SHP77 treated with DMSO at 0.1 percent for 48 hours (cell line): ENCODE measurements around the gene TMEM221.

Experiments used
- DNase-seq: peaks from one replicate; lab custom pipeline; 2025; lab: John Stamatoyannopoulos, UW

TMEM221 gene

DNA sequence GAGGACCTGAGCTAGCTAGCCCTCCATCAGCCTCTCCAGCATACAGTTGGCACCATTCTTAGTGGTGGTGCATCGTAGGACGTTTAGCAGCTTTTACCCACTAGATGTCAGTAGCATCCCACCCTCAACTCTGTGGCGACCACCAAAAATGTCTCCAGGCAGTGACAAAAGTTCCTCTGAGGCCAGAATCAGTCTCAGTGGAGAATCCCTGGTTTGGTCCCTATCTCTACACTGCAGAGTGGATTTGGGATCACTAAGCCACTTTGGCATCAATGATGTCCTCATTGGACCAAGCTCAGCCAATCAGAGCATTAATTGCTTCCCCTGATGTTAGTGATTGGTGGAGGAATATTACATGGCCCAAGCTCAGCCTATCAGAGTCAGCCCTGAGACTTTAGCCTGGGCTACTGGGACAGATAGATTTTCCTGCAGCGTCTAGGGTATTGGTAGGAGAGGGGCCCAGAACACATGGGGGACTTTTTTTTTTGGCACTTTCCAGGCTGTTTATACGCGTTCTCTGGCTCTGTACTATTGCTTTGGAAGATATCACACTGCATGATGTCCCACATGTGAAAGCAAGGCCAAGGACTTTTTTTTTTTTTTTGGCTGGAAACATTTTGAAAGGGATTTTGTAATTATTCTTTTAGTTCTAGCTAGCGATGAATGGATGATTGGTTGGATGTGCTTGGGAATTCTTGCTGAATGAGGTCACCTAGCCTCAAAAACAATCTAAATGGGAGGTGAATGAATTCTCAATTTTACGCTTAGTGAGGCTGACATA is 7.0 kb downstream of the TMEM221 start:
- DNase-seq: no peak

GRCh38 chr19:17436874-17437267 is 11.6 kb downstream of the TMEM221 start:
- DNase-seq: no peak

GRCh38 chr19:17436094-17436873 is 12.2 kb downstream of the TMEM221 start:
- DNase-seq: no peak

DNA sequence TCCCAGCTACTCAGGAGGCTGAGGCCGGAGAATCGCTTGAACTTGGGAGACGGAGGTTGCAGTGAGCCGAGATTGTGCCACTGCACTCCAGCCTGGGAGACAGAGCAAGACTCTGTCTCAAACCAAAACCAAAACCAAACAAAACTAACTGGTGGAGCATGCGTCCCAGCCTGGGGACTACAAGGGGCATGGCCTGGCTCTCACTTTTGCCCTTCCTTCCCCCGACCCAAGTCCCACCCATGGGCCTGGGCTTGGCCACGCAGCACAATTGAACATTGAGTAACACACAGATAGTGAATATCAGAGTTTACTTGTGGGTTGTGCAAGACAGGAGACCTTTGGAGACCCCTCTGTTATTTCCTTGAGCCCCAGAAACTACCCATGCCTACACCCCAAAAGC is 13.2 kb downstream of the TMEM221 start:
- no peak for DNase-seq

GRCh38 chr19:17431417-17431816 is 17.1 kb downstream of the TMEM221 start:
- DNase-seq: no peak

DNA sequence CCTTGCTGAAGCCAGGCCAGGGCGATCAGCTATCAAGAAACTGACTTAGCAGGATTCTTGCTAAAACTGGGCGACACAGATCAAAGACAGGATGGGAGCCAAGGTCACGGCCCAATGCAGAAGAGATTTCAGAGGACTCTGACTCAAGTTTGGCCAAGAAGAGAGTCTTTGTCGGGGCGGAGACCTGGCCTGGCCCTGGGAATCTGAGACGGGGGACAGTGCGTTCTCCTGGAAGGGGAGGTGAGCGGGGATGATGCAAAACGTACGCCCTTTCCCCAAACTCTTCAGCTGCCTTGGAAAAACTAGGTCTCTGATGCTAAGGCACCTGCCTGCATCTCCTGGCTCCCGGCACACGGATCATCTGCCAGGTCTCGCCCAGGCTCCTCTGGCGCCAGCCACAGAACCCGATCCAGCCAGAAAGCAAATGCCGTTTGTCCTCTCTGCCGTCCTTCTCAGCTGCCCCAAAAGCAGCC is 18.8 kb downstream of the TMEM221 start:
- DNase-seq: no peak

GRCh38 chr19:17424743-17425365 is 23.6 kb downstream of the TMEM221 start:
- no peak for DNase-seq

GRCh38 chr19:17423429-17424208 is 24.8 kb downstream of the TMEM221 start:
- no peak for DNase-seq

- no peak for DNase-seq
These were observed 26.5 kb downstream of the TMEM221 start for GRCh38 chr19:17421942-17422341.

- DNase-seq: no peak
These were observed 28.0 kb downstream of the TMEM221 start for GRCh38 chr19:17420475-17420924.

- DNase-seq: peak; percentile 98
These were observed 28.6 kb downstream of the TMEM221 start, which contains the start of gene MVB12A for GRCh38 chr19:17419621-17420474. MVB12A (plus strand) TSS chr19:17420047; CDS start chr19:17420136, 89 bp downstream.

GRCh38 chr19:17419154-17419620 is 29.3 kb downstream of the TMEM221 start:
- no peak for DNase-seq

DNA sequence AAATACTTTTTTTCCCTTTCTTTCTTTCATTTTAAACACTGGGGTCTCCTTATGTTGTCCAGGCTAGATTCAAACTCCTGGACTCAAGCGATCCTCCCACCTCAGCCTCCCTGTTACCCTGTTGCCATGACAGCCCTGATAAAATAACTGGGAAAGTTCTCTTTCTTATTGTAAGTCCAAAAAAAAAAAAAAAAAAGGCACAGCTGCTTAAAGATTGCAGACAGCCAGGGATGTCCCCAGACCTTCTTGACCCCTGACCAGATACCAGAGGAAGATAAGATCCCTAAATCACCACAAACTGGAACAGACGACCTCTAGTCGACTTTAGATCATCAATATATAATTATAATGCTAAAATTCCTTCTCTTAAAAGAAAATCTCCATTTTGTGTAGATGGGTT is 29.8 kb downstream of the TMEM221 start:
- DNase-seq: no peak

DNA sequence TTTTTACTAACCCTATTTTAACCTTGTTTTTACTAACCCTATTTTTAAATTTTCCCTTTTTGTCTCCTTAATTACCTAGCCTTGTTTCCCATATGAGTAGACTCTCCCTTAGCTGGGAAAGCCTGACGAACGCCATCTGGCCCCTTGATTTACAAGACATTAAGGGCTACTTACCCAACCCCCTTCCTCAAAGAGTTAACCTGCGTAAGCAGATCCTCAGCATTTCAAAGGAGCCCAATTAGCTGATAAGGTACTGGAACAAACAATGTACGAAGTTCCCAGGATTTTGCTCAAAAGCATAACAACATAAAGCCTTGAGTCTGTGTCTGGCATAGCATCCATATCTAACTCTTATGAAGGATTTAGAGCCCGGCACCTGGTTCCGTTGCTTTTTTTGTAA is 33.3 kb downstream of the TMEM221 start:
- DNase-seq: no peak

GRCh38 chr19:17414097-17414496 is 34.4 kb downstream of the TMEM221 start:
- DNase-seq: no peak

DNA sequence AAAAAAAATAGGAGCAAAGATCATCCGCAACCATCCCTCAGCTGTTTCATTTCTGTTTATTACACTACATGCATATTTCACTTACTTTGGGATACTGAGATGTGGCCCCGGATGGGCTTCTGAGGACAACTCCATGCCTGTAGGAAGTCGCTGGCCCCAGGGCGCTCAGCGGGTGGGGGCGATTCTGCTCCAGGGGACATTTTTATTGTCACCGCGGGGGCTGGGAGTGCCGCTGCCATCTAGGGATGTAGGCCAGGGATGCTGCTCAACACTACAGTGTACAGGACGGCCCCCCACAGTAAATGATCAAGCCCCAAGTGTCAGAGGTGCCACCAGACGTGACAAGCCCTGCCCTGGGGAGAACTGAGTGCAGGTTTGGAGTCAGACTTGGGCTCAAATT is 36.7 kb downstream of the TMEM221 start:
- DNase-seq: no peak

- DNase-seq: no peak
These were observed 38.5 kb downstream of the TMEM221 start for GRCh38 chr19:17409990-17410389.

DNA sequence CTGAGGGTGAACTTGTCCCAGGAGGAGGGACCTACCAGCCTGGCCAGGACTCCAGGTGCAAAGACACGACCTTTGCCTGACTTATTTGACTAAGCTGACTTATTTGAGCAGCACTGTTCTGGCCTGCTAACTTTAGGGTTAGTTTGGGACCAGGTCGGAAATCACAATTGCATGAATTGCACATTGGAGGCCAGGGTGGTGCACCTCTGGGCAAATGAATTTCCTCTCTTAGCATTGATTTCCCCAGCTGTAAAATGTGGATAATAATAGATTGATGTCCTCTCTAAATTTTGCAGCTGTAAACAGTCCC is 41.6 kb downstream of the TMEM221 start:
- no peak for DNase-seq

DNA sequence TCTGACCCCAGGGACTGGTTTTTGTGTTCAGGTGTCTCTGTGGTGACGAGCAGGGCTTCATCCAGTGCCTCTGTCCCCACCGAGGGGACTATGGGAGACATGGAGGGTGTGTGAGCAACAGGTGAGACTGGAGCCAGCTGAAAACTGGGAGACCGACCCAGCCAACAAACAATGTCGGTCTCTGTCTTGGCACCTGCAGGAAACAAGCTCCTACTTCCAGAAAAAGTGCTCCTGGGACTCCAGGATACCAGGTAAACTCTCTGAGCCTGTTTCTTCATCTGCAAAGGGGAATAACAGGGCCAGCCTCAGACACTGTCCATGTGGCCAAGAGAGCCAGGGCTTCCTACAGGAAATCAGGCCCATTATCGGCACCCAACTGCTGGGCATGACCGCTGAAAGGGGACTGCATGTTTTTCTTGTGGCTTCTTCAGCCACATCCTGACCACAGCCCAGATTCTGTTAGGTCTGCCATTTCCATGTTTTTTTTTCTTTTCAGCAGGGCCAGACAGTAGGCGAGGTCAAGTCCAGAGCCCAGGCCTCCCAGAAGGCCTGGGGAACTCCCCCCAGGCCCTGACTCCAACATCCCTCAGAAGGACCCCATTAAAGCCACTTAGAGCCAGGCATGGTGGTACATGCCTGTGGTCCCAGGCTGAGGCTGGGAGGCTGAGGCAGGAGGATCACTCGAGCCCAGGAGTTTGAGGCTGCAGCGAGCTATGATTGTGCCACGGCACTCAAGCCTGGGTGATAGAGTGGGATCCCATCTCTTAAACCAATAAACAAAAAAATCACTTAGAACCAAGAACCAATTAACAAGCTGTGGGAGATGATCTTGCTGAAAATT is 42.2 kb downstream of the TMEM221 start:
- DNase-seq: no peak
